Osteocyte (in vitro differentiated cells): ENCODE data around the gene ZNF493. TPM values are rescaled to one million over a fixed set of nuclear protein-coding genes. Genes with fewer than 3 reads are reported as not detected.
A peak's percentile ranks its signal among the peaks of the same experiment; 100 is the strongest.

Experiments
- DNase-seq: peaks from one replicate; pipeline ENCODE4 v3.0.0; 2021; ENCODE audit warnings: mixed read lengths; ENCODE audit not compliant: unreplicated experiment; ENCODE audit errors: extremely low spot score
- H3K27ac Mint-ChIP-seq: one replicate; pipeline ENCODE4 v1.8.0; 2021; ENCODE audit warnings: mild to moderate bottlenecking, mixed read lengths; ENCODE audit not compliant: unreplicated experiment
- H3K27me3 Mint-ChIP-seq: one replicate; pipeline ENCODE4 v1.8.0; 2021; ENCODE audit warnings: mixed read lengths; ENCODE audit not compliant: unreplicated experiment
- H3K36me3 Mint-ChIP-seq: one replicate; pipeline ENCODE4 v1.8.0; 2021; ENCODE audit warnings: mixed read lengths; ENCODE audit not compliant: unreplicated experiment
- H3K4me1 Mint-ChIP-seq: one replicate; pipeline ENCODE4 v1.8.0; 2021; ENCODE audit warnings: mixed read lengths; ENCODE audit not compliant: unreplicated experiment
- H3K4me3 Mint-ChIP-seq: one replicate; pipeline ENCODE4 v1.8.0; 2021; ENCODE audit warnings: mild to moderate bottlenecking, moderate library complexity, mixed read lengths; ENCODE audit not compliant: unreplicated experiment
- H3K9me3 Mint-ChIP-seq: one replicate; pipeline ENCODE4 v1.8.0; 2021; ENCODE audit warnings: mixed read lengths; ENCODE audit not compliant: unreplicated experiment
- CTCF ChIP-seq: fragments of 200-600 bp; sonication (generic); IDR thresholded peaks from 2 replicates; pipeline ENCODE4 v1.5.0; 2021; ENCODE audit warnings: antibody characterized with exemption, mild to moderate bottlenecking, moderate library complexity
- total RNA-seq: library from RNA; stranded (reverse); gene quantifications from 2 replicates; pipeline ENCODE4 v1.2.1, GENCODE V29; 2021

The ZNF493 gene
- total RNA-seq, 1 donor from 2014 or later: 21.0 TPM

DNA sequence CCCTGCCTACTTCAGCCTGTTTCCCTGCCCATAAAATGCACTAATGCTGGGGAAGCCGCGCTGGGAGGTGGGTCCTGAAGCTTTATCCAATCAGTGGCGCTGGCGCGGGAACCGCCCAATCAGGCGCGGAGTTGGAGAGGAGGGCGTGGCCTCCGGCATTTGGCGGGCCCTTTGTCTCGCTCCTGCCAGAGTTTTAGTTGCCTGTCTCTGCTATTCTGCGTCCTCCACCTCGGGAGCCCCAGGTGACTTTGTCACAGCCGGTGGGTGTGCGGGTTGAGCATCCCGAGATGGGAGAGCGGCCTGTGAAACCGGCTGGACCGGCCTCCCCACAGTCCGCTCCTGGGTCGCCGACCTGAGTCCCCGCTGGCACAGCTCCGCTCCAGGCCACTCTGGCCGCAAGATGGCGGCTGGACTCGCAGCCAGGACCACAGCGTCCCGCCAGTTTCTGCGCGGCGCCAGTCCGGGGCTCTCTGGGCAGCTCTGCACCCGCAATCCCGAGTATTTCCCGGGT lies 77.8 kb downstream of the ZNF493 start:
- peaks cover 6% of the 10 kb centered on the region for H3K9me3 Mint-ChIP-seq
- no peaks in the 10 kb centered on the region for H3K36me3 Mint-ChIP-seq
- TF ChIP-seq CTCF: peak; percentile 30
- H3K27ac Mint-ChIP-seq: no peak overlapping the region
- peak; percentile 93 for DNase-seq
- H3K4me1 Mint-ChIP-seq: peaks cover 3% of the 10 kb centered on the region
- H3K27me3 Mint-ChIP-seq: no peaks in the 10 kb centered on the region
- H3K4me3 Mint-ChIP-seq: peak overlapping the region; percentile 77

Other genes starting within 250 kb of the ZNF493 start
- gene ZNF708, start 67.7 kb upstream of the ZNF493 start, total RNA-seq: 12.3 and 12.8 TPM in 2 replicates
- gene ZNF738, start 38.1 kb upstream of the ZNF493 start, total RNA-seq: 6.9 and 7.1 TPM in 2 replicates
- gene ZNF429, start 108.5 kb downstream of the ZNF493 start, total RNA-seq: 8.7 and 9.7 TPM in 2 replicates